GM18508 (cell line): ENCODE data around the gene RAD51B.
"Not testable (repeated sequence)": the region's sequence is repeated elsewhere in the genome, so short reads cannot be mapped to it uniquely, and the experiment has no call there.

Source experiments
- ATAC-seq: cut with Tn5 transposase; IDR thresholded peaks from one replicate; pipeline ENCODE4 v1.9.1; 2021; ENCODE audit warnings: moderate number of reproducible peaks; ENCODE audit not compliant: insufficient read depth, unreplicated experiment

The RAD51B gene

GRCh38 chr14:68101715-68102301 is 282.2 kb downstream of the RAD51B start:
- not testable (repeated sequence) for ATAC-seq

DNA sequence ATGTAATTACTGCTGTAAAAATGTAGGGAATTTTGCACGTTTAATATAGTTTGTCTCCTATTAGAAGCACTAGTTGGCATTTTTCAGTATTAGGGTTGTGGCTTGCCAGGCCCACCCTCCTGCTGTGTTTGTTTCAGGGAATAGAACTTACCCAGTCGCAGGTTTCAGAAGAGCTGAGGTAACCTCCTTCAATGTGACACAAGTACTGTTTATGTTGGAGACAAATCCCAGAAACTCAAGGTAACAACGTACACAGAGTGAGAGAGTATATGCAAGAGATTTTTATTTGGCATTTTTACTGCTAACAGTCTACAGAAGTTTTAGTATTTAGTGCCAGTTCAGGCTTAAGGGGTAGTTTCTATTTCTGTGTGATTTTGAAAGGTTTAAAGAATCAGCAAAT is 284.3 kb downstream of the RAD51B start:
- ATAC-seq: no peak

DNA sequence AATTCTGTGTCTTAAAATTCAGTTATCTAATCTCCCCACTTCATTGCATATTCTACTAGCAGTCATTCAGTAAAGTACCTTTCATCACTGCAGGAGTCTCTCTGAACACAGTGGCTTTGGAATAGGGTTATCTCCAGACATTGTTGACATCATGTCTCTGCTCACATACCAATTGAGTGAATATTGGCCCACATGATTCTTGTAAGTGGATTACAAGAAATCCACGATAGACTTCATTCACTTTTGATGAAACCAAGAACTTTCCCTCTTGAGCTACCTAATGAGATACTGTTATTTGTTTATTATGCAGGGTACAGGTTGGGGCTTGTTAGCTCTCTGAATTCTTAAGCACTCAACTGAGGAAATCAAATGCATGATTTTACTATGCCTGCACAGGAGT is 284.9 kb downstream of the RAD51B start:
- no peak for ATAC-seq

GRCh38 chr14:68105816-68106215 is 286.2 kb downstream of the RAD51B start:
- ATAC-seq: no peak

- no peak for ATAC-seq
Observed at GRCh38 chr14:68106456-68106855, 286.9 kb downstream of the RAD51B start.

DNA sequence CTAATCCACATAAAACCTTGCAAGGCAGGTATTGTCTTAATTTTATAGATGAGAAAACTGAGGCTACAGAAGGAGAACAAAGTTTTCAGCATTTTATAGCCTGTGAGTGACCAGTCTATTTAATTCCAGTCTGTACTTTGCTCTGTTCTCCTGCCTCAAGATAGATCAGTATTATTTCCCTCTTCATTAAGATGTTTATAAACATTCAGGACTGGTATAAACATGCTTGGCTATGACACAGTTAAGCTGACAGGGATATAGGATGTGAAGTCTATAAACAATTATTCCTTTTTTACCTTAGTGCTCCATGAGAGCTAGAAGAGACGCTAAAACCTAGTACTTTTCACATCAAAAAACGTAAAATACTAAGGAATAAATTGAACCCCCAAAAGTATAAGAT is 287.3 kb downstream of the RAD51B start:
- ATAC-seq: no peak

- no peak for ATAC-seq
Observed at GRCh38 chr14:68109132-68109900, 289.7 kb downstream of the RAD51B start.

DNA sequence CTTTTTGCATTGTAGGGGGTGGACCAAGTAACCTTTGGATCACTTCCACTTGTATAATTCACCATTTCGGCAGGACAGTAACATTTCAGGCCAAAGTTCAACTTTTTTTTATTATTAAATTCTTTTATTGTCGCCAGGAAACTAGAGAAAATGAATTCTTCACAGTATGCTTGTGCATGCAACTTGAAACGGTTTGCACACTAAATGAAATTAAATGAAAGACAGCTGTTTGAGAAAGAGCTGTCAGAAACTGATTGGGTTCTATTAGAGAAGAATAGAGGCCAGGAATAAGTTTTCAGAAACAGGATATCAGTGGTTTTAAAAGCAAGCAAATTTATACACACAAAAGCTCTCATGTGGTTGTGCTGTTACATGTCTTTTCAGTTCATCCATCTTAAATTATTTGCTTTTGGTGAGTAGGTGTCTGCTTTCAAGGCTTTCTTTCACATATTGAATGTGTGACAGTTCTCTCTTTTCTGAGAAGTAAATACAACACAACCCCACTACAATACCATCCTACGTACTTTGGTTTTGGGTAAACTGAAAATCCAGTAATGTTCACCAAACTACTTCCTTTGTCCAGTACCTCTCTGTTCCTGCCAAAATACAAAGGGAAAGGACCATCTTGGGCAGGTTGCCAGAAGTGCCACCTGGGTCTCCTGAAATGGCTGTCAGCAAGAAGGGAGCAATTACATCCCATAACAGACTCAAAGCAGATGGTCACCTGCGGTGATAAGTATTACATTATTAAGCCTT is 291.7 kb downstream of the RAD51B start:
- no peak for ATAC-seq

DNA sequence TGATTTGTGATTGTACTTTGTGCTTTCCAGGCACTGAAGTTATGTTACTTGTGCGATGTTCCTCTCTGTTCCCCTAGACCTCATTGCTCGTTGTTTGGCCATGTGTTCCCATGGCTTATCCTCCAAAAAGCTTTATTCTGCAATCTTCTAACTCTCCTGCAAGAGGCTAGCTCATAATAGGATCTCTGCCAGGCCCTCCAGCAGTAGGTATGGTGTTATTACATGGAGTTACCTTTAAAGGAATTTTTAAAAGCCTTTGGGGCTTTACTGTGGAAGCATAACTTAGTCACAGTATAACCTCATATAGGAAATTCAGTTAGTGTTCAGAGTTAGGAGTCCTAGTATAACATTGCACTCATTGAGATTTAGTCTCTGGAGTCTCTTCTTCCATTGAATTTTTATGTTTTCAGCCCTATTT is 292.3 kb downstream of the RAD51B start:
- no peak for ATAC-seq

DNA sequence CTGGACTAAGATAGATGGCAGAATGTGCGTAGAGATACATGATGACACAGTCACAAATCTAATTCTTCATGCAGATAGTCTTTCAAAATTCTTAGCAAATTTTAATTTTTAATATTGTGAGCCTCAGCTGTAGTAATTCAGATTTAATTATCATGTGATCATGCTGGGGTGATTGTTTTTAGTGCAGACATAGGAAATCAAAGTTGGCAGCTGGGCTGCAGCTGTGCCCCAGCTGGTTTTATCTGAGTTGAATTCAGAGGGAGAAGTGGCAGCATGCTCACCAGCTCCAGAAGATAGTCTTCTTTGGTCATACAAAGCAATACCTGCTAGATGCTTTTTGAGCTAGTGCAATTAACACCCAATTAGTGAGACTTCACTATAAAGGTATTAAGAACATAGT is 292.9 kb downstream of the RAD51B start:
- ATAC-seq: no peak

DNA sequence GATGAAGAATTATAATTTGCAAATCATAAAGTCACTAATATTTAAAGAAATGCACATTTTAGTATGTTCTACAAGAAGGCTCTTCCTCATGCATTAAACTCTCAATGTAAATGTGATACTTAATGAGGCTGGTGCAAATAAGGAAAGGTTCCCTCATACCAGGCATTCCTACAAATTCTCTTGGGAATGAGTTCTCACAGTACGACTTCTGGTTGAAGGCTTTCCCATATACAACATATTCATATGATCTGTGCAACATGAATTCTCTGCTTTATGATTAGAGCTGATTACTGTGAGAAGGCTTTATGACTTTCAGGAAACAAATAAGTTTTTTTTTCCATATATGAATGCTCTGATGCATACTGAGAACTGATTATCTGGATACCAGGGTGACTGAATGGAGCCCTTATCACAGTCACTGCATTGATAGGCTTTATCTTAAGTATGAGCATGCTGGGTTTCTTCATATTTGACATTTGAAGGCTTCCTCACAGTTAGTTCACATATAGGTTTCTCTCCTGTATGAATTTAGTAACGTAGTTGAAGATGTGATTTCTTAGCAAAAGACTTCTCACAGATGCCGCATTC is 293.9 kb downstream of the RAD51B start:
- ATAC-seq: no peak

- ATAC-seq: not testable (repeated sequence)
Observed at GRCh38 chr14:68115952-68116351, 296.4 kb downstream of the RAD51B start.

DNA sequence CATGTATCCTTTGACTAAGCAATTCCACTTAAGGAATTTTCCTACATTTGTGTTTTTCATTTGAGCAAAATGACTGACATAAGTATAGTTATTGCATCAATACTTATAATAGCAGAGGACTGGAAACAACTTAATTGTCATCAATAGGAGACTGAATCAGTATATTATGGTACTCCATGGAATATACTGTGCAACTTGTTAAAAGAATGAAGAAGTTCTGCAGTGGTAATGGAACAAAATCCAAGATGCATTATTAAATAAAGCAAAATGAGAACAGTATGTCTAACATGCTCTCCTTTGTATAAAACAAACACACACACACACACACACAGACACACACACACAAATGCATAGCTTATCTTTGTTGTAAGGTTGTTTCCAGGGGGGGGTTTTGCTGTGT is 303.1 kb downstream of the RAD51B start:
- no peak for ATAC-seq

DNA sequence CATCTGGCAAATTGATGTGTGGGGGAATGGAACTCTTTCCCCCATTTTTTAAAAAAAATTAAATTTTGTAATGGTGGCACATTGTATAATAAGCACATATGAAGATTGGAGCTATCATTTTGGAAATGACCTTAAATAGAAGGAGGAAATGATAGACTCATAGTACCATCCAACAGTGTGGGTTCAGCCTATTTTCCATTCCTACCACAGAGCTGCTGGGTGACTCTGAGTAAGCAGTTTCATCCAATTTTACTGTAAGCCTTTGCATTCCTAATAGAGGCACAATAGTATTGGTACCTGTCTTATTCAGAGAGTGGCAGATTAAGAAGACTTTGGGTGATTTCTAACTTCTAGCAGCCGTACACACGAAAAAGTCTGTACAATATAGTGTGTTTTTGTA is 304.5 kb downstream of the RAD51B start:
- ATAC-seq: no peak

DNA sequence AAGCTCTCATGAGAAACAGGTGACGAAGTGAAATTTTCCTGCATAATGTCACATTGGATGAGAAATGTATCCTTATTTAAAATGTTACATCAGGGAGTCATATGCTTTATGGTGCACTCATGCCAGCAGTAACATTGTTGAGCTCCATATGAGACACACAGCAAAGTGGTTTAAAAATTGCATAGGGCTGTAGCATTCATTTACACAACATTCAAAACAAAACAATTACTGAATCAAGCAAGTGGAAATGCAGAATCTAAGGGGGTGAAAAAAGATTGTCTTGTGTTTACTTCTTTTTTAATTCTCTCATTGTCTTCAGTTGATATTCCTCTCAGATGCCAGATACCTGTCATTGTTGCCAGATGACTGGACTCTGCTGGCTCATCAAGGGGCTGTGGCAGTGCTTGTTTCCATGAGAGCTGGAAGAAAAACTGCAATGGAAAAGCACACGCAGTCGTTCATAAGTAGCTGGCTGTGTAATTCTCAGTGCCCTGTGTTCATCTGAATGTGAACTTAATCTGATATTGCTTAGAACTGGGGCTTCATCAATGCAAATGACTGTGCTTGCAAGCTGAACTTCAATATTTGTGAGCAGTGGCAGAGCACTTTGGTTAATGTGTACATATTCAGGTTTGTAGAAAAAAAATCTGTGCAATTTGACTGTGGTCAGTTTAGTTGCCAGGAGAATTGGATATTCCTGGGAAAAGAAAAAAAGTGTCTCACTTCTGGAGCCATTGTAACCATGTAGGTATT is 305.6 kb downstream of the RAD51B start:
- ATAC-seq: no peak

- no peak for ATAC-seq
Observed at GRCh38 chr14:68127166-68127565, 307.6 kb downstream of the RAD51B start.

DNA sequence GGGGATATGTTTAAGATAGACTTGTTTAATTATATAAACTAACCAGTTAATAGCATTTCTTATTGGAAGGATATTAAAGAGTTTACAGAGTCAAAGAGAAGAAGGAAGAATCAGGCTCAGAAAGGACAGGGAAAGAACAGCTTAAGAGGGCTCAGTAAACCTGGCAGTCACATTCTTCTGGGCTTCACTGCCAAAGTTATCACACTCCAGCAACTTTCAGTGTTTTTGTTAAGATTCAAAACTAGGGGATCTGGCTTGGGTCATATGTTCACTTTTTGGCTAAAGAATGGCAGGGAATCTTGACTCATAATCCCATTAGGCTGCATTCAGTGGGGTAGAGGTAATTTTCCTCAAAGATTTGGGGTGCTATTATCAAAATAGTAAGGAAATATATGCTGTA is 312.3 kb downstream of the RAD51B start:
- ATAC-seq: no peak

- no peak for ATAC-seq
Observed at GRCh38 chr14:68132563-68133121, 313.1 kb downstream of the RAD51B start.

- no peak for ATAC-seq
Observed at GRCh38 chr14:68133856-68134255, 314.3 kb downstream of the RAD51B start.

GRCh38 chr14:68135028-68135427 is 315.4 kb downstream of the RAD51B start:
- no peak for ATAC-seq
